Measurements from ENCODE around the gene PODXL.

DNA sequence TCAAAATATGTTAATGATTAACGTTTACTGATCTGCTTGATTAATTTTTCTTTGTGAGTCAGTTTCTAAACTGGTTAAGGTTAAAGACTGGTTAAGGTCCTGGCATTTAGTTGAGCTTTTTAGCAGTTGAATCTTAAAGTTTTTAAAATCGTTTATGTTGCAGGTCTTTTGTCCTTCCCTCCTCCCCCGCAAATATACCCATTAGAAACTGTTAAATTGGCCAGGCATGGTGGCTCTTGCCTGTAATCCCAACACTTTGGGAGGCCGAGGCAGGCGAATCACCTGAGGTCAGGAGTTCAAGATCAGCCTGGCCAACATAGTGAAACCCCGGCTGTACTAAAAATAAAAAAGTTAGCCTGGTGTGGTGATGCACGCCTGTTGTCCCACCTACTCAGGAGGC, 100.9 kb downstream of the PODXL start:
- TF ChIP-seq, protein P1, sequence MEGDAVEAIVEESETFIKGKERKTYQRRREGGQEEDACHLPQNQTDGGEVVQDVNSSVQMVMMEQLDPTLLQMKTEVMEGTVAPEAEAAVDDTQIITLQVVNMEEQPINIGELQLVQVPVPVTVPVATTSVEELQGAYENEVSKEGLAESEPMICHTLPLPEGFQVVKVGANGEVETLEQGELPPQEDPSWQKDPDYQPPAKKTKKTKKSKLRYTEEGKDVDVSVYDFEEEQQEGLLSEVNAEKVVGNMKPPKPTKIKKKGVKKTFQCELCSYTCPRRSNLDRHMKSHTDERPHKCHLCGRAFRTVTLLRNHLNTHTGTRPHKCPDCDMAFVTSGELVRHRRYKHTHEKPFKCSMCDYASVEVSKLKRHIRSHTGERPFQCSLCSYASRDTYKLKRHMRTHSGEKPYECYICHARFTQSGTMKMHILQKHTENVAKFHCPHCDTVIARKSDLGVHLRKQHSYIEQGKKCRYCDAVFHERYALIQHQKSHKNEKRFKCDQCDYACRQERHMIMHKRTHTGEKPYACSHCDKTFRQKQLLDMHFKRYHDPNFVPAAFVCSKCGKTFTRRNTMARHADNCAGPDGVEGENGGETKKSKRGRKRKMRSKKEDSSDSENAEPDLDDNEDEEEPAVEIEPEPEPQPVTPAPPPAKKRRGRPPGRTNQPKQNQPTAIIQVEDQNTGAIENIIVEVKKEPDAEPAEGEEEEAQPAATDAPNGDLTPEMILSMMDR (IDR thresholded peaks at IDR 0.05): no peak
- TF ChIP-seq SIN3A (IDR thresholded peaks at IDR 0.05; ENCODE audit: borderline replicate concordance, insufficient read depth, low read depth, low read length) (no peak), POLR2AphosphoS5 (IDR thresholded peaks at IDR 0.05; ENCODE audit: low read depth, low read length) (no peak), TCF7L2 (IDR thresholded peaks at IDR 0.05; ENCODE audit: low read depth, low read length) (no peak)
- TF ChIP-seq, protein P2, sequence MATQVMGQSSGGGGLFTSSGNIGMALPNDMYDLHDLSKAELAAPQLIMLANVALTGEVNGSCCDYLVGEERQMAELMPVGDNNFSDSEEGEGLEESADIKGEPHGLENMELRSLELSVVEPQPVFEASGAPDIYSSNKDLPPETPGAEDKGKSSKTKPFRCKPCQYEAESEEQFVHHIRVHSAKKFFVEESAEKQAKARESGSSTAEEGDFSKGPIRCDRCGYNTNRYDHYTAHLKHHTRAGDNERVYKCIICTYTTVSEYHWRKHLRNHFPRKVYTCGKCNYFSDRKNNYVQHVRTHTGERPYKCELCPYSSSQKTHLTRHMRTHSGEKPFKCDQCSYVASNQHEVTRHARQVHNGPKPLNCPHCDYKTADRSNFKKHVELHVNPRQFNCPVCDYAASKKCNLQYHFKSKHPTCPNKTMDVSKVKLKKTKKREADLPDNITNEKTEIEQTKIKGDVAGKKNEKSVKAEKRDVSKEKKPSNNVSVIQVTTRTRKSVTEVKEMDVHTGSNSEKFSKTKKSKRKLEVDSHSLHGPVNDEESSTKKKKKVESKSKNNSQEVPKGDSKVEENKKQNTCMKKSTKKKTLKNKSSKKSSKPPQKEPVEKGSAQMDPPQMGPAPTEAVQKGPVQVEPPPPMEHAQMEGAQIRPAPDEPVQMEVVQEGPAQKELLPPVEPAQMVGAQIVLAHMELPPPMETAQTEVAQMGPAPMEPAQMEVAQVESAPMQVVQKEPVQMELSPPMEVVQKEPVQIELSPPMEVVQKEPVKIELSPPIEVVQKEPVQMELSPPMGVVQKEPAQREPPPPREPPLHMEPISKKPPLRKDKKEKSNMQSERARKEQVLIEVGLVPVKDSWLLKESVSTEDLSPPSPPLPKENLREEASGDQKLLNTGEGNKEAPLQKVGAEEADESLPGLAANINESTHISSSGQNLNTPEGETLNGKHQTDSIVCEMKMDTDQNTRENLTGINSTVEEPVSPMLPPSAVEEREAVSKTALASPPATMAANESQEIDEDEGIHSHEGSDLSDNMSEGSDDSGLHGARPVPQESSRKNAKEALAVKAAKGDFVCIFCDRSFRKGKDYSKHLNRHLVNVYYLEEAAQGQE (IDR thresholded peaks at IDR 0.05; ENCODE audit: insufficient read depth in 1 of 2, low read depth in 2 of 2, low read length in 1 of 2): no peak
